ENCODE measurements around the gene PCDHB16. TPM values are rescaled to one million over a fixed set of nuclear protein-coding genes. Genes with fewer than 3 reads are reported as not detected.
"Not testable (repeated sequence)": the region's sequence is repeated elsewhere in the genome, so short reads cannot be mapped to it uniquely, and the experiment has no call there.

Gene PCDHB16
- total RNA-seq = 10 to 100 TPM in 2 of 7 donors, 1 to 10 TPM in 5; 5.6 to 11.1 (median 6.9) TPM
- polyA plus RNA-seq = 1 to 10 TPM; 3.1 to 4.2 TPM
- long read RNA-seq, donor 1, full-length matches to known transcripts = 4 of 4 reads
- long read RNA-seq, donor 1, partial matches to known transcripts = 0 of 4 reads
- long read RNA-seq, donor 1, other reads (novel, unspliced or antisense) = 0 of 4 reads
- long read RNA-seq, donor 2, full-length matches to known transcripts = 9 of 9 reads
- long read RNA-seq, donor 2, partial matches to known transcripts = 0 of 9 reads
- long read RNA-seq, donor 2, other reads (novel, unspliced or antisense) = 0 of 9 reads
- long read RNA-seq, donor 3, full-length matches to known transcripts = 10 of 10 reads
- long read RNA-seq, donor 3, partial matches to known transcripts = 0 of 10 reads
- long read RNA-seq, donor 3, other reads (novel, unspliced or antisense) = 0 of 10 reads

DNA sequence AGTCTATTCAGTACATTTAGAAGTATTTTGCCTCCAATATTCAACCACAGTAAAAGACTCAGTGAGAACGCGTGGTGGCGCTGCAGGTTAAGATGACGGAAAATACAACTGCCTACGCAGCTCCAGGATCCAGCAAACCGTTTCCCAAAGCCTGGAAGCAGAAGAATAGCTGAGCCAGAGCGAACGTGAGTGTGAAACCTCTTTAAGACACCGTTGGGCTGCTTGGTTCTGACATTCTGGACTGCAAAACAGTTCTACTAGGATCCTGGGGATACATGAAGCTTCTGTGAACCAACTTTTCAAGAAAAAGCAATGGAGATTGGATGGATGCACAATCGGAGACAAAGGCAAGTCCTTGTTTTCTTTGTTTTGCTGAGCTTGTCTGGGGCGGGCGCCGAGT, at the start of gene PCDHB16:
Gene PCDHB16 (plus strand): TSS at position 140 of the 400 bp plus-strand sequence. CDS start 173 bp downstream, at position 313.
- Histone ChIP-seq H3K4me1 (ENCODE audit: insufficient read depth) (no peaks in the 10 kb centered on the region), H3K9me3 (peaks cover 0 to 21% of the 10 kb centered on the region in 2 donors), H3K27ac (peak within 1 kb of the TSS; percentile 8), H3K4me3 (peak within 1 kb of the TSS; percentile 18), H3K36me3 (no peaks in the 10 kb centered on the region), H3K27me3 (no peaks in the 10 kb centered on the region)
- DNase-seq = peak; percentile 37 to 75 (median 61)
- TF ChIP-seq, protein P1, sequence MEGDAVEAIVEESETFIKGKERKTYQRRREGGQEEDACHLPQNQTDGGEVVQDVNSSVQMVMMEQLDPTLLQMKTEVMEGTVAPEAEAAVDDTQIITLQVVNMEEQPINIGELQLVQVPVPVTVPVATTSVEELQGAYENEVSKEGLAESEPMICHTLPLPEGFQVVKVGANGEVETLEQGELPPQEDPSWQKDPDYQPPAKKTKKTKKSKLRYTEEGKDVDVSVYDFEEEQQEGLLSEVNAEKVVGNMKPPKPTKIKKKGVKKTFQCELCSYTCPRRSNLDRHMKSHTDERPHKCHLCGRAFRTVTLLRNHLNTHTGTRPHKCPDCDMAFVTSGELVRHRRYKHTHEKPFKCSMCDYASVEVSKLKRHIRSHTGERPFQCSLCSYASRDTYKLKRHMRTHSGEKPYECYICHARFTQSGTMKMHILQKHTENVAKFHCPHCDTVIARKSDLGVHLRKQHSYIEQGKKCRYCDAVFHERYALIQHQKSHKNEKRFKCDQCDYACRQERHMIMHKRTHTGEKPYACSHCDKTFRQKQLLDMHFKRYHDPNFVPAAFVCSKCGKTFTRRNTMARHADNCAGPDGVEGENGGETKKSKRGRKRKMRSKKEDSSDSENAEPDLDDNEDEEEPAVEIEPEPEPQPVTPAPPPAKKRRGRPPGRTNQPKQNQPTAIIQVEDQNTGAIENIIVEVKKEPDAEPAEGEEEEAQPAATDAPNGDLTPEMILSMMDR (IDR thresholded peaks at IDR 0.05) = peak in 2 of 3 donors; percentile 28 to 39
- TF ChIP-seq POLR2A (IDR thresholded peaks at IDR 0.05) = no peak
- intact Hi-C loops (cut with DNase I) = no loop called here
- 7 to 11% (median 9%) methylated on average over 13 of the region's 13 CpGs for WGBS, 3 donors

GRCh38 chr5:141135030-141135717, 47.0 kb upstream of the PCDHB16 start, which contains the start of gene PCDHB5:
Gene PCDHB5, plus strand, starts transcription at chr5:141135206. Its CDS starts 229 bp downstream, at chr5:141135435.
- 12 to 20% (median 18%) methylated on average over 22 of the region's 22 CpGs for WGBS, 3 donors
- intact Hi-C loops (cut with DNase I) = no loop called here
- H3K27me3 ChIP-seq = no peaks in the 10 kb centered on the region
- H3K9me3 ChIP-seq = peaks cover 0 to 20% of the 10 kb centered on the region in 2 donors
- H3K27ac ChIP-seq = no peak within 1 kb of the TSS
- H3K4me3 ChIP-seq = peak within 1 kb of the TSS; percentile 31
- H3K36me3 ChIP-seq = no peaks in the 10 kb centered on the region
- peak in 4 of 5 donors; percentile 20 to 45 (median 31) for DNase-seq
- H3K4me1 ChIP-seq (ENCODE audit: insufficient read depth) = no peaks in the 10 kb centered on the region
- TF ChIP-seq EP300 (IDR thresholded peaks at IDR 0.05) = no peak
- TF ChIP-seq, protein P1 (IDR thresholded peaks at IDR 0.05) = peak in 1 of 3 donors; percentile 28
- no peak for TF ChIP-seq POLR2A (IDR thresholded peaks at IDR 0.05)

DNA sequence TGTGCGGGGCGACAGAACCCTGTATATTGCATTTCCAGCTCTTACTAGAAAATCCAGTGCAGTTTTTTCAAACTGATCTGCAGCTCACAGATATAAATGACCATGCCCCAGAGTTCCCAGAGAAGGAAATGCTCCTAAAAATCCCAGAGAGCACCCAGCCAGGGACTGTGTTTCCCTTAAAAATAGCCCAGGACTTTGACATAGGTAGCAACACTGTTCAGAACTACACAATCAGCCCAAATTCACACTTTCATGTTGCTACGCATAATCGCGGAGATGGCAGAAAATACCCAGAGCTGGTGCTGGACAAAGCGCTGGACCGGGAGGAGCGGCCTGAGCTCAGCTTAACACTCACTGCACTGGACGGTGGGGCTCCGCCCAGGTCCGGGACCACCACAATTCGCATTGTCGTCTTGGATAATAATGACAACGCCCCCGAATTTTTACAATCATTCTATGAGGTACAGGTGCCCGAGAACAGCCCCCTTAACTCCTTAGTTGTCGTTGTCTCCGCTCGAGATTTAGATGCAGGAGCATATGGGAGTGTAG, 46.4 kb upstream of the PCDHB16 start:
- peaks cover 0 to 20% of the 10 kb centered on the region in 2 donors for H3K9me3 ChIP-seq
- 34 to 55% (median 48%) methylated on average over 19 of the region's 19 CpGs for WGBS, 3 donors
- H3K4me3 ChIP-seq = peak overlapping the region; percentile 31
- no peak for DNase-seq
- H3K27me3 ChIP-seq = no peaks in the 10 kb centered on the region
- intact Hi-C loops (cut with DNase I) = no loop called here
- no peak for TF ChIP-seq POLR2A (IDR thresholded peaks at IDR 0.05)
- TF ChIP-seq, protein P1 (IDR thresholded peaks at IDR 0.05) = no peak
- no peak for TF ChIP-seq EP300 (IDR thresholded peaks at IDR 0.05)
- H3K27ac ChIP-seq = no peak overlapping the region
- H3K36me3 ChIP-seq = no peaks in the 10 kb centered on the region
- H3K4me1 ChIP-seq (ENCODE audit: insufficient read depth) = no peaks in the 10 kb centered on the region

GRCh38 chr5:141137346-141137745, 44.8 kb upstream of the PCDHB16 start:
- H3K27me3 ChIP-seq; intact Hi-C loops (cut with DNase I); DNase-seq; H3K27ac ChIP-seq; H3K4me1 ChIP-seq (ENCODE audit: insufficient read depth); H3K4me3 ChIP-seq; H3K36me3 ChIP-seq: not testable (repeated sequence)
- peaks cover 0 to 20% of the 10 kb centered on the region in 2 donors for H3K9me3 ChIP-seq
- 38 to 58% (median 46%) methylated on average over 30 to 34 of the region's 34 CpGs for WGBS, 3 donors
